ENCODE data around the gene ANKRD26. TPM values are rescaled to one million over a fixed set of nuclear protein-coding genes. Genes with fewer than 3 reads are reported as not detected.

The ANKRD26 gene
- total RNA-seq, 1 donor from 2014 or later: 17.7 TPM

- DNase-seq (ENCODE audit: low spot score in 2 of 2, unreplicated experiment in 2 of 2): no peak
- peaks cover 39% of the 10 kb centered on the region for H3K36me3 Mint-ChIP-seq
- no peaks in the 10 kb centered on the region for H3K4me1 Mint-ChIP-seq
- H3K9me3 Mint-ChIP-seq: no peaks in the 10 kb centered on the region
- TF ChIP-seq CTCF (IDR thresholded peaks at IDR 0.05; ENCODE audit: unreplicated experiment): no peak
- no peak overlapping the region for H3K4me3 Mint-ChIP-seq
- H3K27me3 Mint-ChIP-seq (ENCODE audit: low read depth): no peaks in the 10 kb centered on the region
- no peak overlapping the region for H3K27ac Mint-ChIP-seq
Measured at GRCh38 chr10:27041196-27041595, 59.1 kb downstream of the ANKRD26 start.

- Mint-ChIP-seq H3K9me3 (no peaks in the 10 kb centered on the region), H3K4me3 (no peak overlapping the region), H3K36me3 (peaks cover 46% of the 10 kb centered on the region), H3K4me1 (no peaks in the 10 kb centered on the region), H3K27me3 (ENCODE audit: low read depth) (no peaks in the 10 kb centered on the region), H3K27ac (no peak overlapping the region)
- no peak for TF ChIP-seq CTCF (IDR thresholded peaks at IDR 0.05; ENCODE audit: unreplicated experiment)
- DNase-seq (ENCODE audit: low spot score in 2 of 2, unreplicated experiment in 2 of 2): no peak
Measured at GRCh38 chr10:27038168-27038567, 62.1 kb downstream of the ANKRD26 start.

- TF ChIP-seq CTCF (IDR thresholded peaks at IDR 0.05; ENCODE audit: unreplicated experiment): no peak
- H3K4me1 Mint-ChIP-seq: no peaks in the 10 kb centered on the region
- H3K27me3 Mint-ChIP-seq (ENCODE audit: low read depth): no peaks in the 10 kb centered on the region
- H3K4me3 Mint-ChIP-seq: no peak overlapping the region
- H3K27ac Mint-ChIP-seq: no peak overlapping the region
- DNase-seq (ENCODE audit: low spot score in 2 of 2, unreplicated experiment in 2 of 2): no peak
- H3K36me3 Mint-ChIP-seq: peaks cover 32% of the 10 kb centered on the region
- no peaks in the 10 kb centered on the region for H3K9me3 Mint-ChIP-seq
Measured at GRCh38 chr10:27035163-27035562, 65.1 kb downstream of the ANKRD26 start.

GRCh38 chr10:27030060-27030459 lies 70.2 kb downstream of the ANKRD26 start:
- TF ChIP-seq CTCF (IDR thresholded peaks at IDR 0.05; ENCODE audit: unreplicated experiment): no peak
- no peaks in the 10 kb centered on the region for H3K4me1 Mint-ChIP-seq
- no peak overlapping the region for H3K4me3 Mint-ChIP-seq
- H3K27me3 Mint-ChIP-seq (ENCODE audit: low read depth): no peaks in the 10 kb centered on the region
- no peaks in the 10 kb centered on the region for H3K9me3 Mint-ChIP-seq
- H3K27ac Mint-ChIP-seq: no peak overlapping the region
- H3K36me3 Mint-ChIP-seq: peaks cover 22% of the 10 kb centered on the region
- DNase-seq (ENCODE audit: low spot score in 2 of 2, unreplicated experiment in 2 of 2): no peak

- H3K4me3 Mint-ChIP-seq: no peak overlapping the region
- no peak for DNase-seq (ENCODE audit: low spot score in 2 of 2, unreplicated experiment in 2 of 2)
- H3K27me3 Mint-ChIP-seq (ENCODE audit: low read depth): no peaks in the 10 kb centered on the region
- no peak for TF ChIP-seq CTCF (IDR thresholded peaks at IDR 0.05; ENCODE audit: unreplicated experiment)
- H3K9me3 Mint-ChIP-seq: no peaks in the 10 kb centered on the region
- H3K4me1 Mint-ChIP-seq: no peaks in the 10 kb centered on the region
- H3K36me3 Mint-ChIP-seq: peaks cover 39% of the 10 kb centered on the region
- H3K27ac Mint-ChIP-seq: no peak overlapping the region
Measured at GRCh38 chr10:27022048-27022447, 78.2 kb downstream of the ANKRD26 start.

- DNase-seq (ENCODE audit: low spot score in 2 of 2, unreplicated experiment in 2 of 2): no peak
- H3K36me3 Mint-ChIP-seq: peaks cover 29% of the 10 kb centered on the region
- no peaks in the 10 kb centered on the region for H3K27me3 Mint-ChIP-seq (ENCODE audit: low read depth)
- TF ChIP-seq CTCF (IDR thresholded peaks at IDR 0.05; ENCODE audit: unreplicated experiment): no peak
- no peak overlapping the region for H3K4me3 Mint-ChIP-seq
- H3K9me3 Mint-ChIP-seq: no peaks in the 10 kb centered on the region
- no peaks in the 10 kb centered on the region for H3K4me1 Mint-ChIP-seq
- no peak overlapping the region for H3K27ac Mint-ChIP-seq
Measured at GRCh38 chr10:27020243-27020642, 80.1 kb downstream of the ANKRD26 start.

Measured in mesothelial cell of epicardium (in vitro differentiated cells).